T-helper 17 cell (primary cell): ENCODE results near the gene MRPL11. TPM values are rescaled to one million over a fixed set of nuclear protein-coding genes. Genes with fewer than 3 reads are reported as not detected.
A peak's percentile ranks its signal among the peaks of the same experiment; 100 is the strongest.

Experiments used
- ATAC-seq: fragments of 150-1000 bp; cut with Tn5 transposase; 2 replicates; pipeline ENCODE4 v1.10.0; 2021; ENCODE audit warnings: mild to moderate bottlenecking, moderate library complexity
- DNase-seq, 3 donors: peaks; one replicate each; pipeline versions ENCODE4 v3.0.0 to v3.0.0-alpha.2; 2020 to 2021
- H3K9me3 ChIP-seq: one replicate; pipeline ENCODE4 v1.7.0; 2013; ENCODE audit warnings: low read length, mild to moderate bottlenecking; ENCODE audit not compliant: control insufficient read depth, poor library complexity, severe bottlenecking
- H3K27ac Mint-ChIP-seq: one replicate; pipeline ENCODE4 v1.8.0; 2022; ENCODE audit warnings: mild to moderate bottlenecking, moderate library complexity, mixed read lengths
- H3K27me3 Mint-ChIP-seq: one replicate; pipeline ENCODE4 v1.8.0; 2022; ENCODE audit warnings: mixed read lengths
- H3K36me3 Mint-ChIP-seq: one replicate; pipeline ENCODE4 v1.8.0; 2022; ENCODE audit warnings: low read depth, mixed read lengths
- H3K4me1 Mint-ChIP-seq: one replicate; pipeline ENCODE4 v1.8.0; 2022; ENCODE audit warnings: mild to moderate bottlenecking, mixed read lengths
- H3K4me3 Mint-ChIP-seq: one replicate; pipeline ENCODE4 v1.8.0; 2022; ENCODE audit warnings: mild to moderate bottlenecking, moderate library complexity, mixed read lengths
- total RNA-seq, 4 donors: library from RNA in 2 of 4; stranded (reverse) in 2 of 4; gene quantifications; one replicate each; pipeline ENCODE4 v1.2.3 and lab custom pipeline; 2022 to 2026

Gene MRPL11
- total RNA-seq, 2 donors from 2014 or later: 30.1 to 31.1 TPM

GRCh38 chr11:66473608-66474515, 35.2 kb upstream of the MRPL11 start:
- Mint-ChIP-seq H3K36me3 (peaks cover 2% of the 10 kb centered on the region), H3K4me1 (peaks cover 6% of the 10 kb centered on the region), H3K27me3 (no peaks in the 10 kb centered on the region), H3K27ac (no peak overlapping the region), H3K4me3 (no peak overlapping the region)
- ATAC-seq (no peak), DNase-seq (no peak)
- no peaks in the 10 kb centered on the region for H3K9me3 ChIP-seq

DNA sequence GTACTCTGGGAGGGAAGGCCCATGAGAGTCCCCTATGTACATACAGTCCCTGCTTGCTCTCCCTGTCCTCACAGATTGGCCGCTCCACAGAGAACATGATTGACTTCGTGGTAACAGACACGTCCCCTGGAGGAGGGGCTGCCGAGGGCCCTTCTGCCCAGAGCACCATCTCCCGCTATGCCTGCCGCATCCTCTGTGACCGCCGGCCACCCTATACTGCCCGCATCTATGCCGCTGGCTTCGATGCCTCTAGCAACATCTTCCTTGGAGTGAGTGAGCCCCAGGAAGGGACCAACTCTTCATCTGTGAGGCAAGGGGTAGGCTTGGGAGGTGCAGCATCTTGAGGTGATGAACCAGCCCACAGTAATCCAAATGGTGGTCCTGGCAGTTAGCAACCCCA, 34.5 kb upstream of the MRPL11 start:
- Mint-ChIP-seq H3K27ac (no peak overlapping the region), H3K36me3 (peaks cover 2% of the 10 kb centered on the region), H3K4me3 (no peak overlapping the region), H3K4me1 (peaks cover 8% of the 10 kb centered on the region), H3K27me3 (no peaks in the 10 kb centered on the region)
- H3K9me3 ChIP-seq: no peaks in the 10 kb centered on the region
- no peak for ATAC-seq
- DNase-seq: no peak

DNA sequence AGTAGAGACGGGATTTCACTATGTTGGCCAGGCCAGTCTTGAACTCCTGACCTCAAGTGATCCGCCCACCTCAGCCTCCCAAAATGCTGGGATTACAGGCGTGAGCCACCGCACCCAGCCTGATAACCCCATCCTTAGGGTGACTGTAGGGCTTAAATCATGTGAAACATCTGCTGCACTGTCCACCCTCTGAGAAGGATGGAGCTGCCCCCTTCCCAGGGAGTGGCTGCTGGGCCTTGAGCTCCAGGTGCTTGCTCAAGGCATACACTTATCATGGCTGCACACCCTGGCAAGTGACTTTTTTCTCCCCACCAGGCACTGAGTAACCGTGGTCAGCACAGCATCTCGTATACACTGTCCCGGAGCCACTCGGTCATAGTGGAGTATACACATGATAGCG, 33.4 kb upstream of the MRPL11 start:
- Mint-ChIP-seq H3K4me1 (peaks cover 13% of the 10 kb centered on the region), H3K36me3 (peaks cover 2% of the 10 kb centered on the region), H3K27me3 (no peaks in the 10 kb centered on the region), H3K4me3 (no peak overlapping the region), H3K27ac (no peak overlapping the region)
- H3K9me3 ChIP-seq: no peaks in the 10 kb centered on the region
- DNase-seq (no peak), ATAC-seq (no peak)

DNA sequence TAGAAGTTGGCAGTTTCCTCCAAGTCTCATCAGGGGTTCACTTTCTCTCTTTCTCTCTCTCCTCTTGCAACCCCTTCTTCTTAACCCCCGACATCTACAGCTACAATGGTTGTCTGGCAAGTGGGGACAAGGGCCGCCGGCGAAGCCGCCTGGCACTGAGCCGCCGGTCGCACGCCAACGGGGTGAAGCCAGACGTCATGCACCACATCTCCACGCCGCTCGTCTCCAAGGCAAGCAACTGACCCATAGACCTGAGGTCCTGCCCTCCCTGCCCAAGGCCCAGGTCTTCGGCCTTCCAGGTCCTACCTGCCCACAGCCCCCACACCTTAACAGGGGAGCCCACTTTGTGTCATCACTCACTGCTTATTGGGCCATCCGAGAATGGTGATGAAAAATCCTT, 32.5 kb upstream of the MRPL11 start:
- H3K4me3 Mint-ChIP-seq: no peak overlapping the region
- no peak for DNase-seq
- no peak overlapping the region for H3K27ac Mint-ChIP-seq
- H3K4me1 Mint-ChIP-seq: peaks cover 13% of the 10 kb centered on the region
- no peaks in the 10 kb centered on the region for H3K27me3 Mint-ChIP-seq
- ATAC-seq: no peak
- no peaks in the 10 kb centered on the region for H3K9me3 ChIP-seq
- H3K36me3 Mint-ChIP-seq: peaks cover 2% of the 10 kb centered on the region

- no peaks in the 10 kb centered on the region for H3K9me3 ChIP-seq
- Mint-ChIP-seq H3K36me3 (peaks cover 2% of the 10 kb centered on the region), H3K4me3 (no peak overlapping the region), H3K27me3 (no peaks in the 10 kb centered on the region), H3K4me1 (peaks cover 13% of the 10 kb centered on the region), H3K27ac (no peak overlapping the region)
- no peak for ATAC-seq
- no peak for DNase-seq
Measured at GRCh38 chr11:66470015-66470414, 31.4 kb upstream of the MRPL11 start.

DNA sequence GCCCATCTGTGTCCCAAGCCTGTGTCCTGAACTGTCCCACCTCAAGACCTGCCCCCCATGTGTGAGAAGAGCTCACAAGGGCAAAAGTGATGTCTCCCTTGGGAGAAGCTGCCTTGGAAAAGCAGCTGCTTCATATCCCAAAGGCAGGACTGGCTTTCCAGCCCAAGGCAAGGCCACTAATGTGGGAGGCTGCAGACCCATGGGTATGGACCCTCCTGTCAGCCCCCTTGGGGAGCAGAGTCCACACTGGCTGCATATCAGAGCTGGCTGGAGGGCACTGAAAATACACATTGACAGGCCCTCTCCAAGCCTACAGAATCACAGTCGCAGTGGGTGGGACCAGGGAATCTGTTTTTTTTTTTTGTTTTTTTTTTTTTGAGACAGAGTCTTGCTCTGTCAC, 30.8 kb upstream of the MRPL11 start:
- Mint-ChIP-seq H3K4me1 (peaks cover 13% of the 10 kb centered on the region), H3K27me3 (no peaks in the 10 kb centered on the region), H3K4me3 (no peak overlapping the region), H3K27ac (no peak overlapping the region), H3K36me3 (peaks cover 2% of the 10 kb centered on the region)
- no peaks in the 10 kb centered on the region for H3K9me3 ChIP-seq
- no peak for ATAC-seq
- no peak for DNase-seq

DNA sequence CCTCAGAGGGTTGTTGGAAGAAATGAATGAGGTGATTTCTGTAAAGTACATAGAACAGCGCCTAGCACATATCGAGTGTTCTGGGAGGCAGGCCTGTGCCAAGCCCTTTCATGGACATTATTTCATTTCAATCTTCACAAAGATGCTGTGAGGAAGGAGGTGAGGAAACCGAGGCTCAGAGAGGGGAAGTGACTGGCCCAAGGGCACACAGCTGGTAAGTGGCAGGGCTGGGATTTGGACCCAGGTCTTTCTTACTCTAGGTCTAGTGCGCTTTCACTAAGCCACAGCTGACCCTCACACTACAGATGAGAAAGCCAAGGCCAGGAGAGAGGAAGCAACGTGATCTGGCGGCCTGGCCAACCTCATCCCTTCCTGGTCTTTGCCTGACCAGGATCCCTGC, 30.0 kb upstream of the MRPL11 start:
- no peaks in the 10 kb centered on the region for H3K27me3 Mint-ChIP-seq
- DNase-seq: no peak
- H3K27ac Mint-ChIP-seq: no peak overlapping the region
- peaks cover 13% of the 10 kb centered on the region for H3K4me1 Mint-ChIP-seq
- H3K9me3 ChIP-seq: no peaks in the 10 kb centered on the region
- peak overlapping the region; percentile 56 for H3K4me3 Mint-ChIP-seq
- H3K36me3 Mint-ChIP-seq: peaks cover 2% of the 10 kb centered on the region
- ATAC-seq: no peak

GRCh38 chr11:66467756-66468155, 29.1 kb upstream of the MRPL11 start:
- Mint-ChIP-seq H3K4me1 (peaks cover 13% of the 10 kb centered on the region), H3K27me3 (no peaks in the 10 kb centered on the region), H3K36me3 (peaks cover 2% of the 10 kb centered on the region), H3K4me3 (peak overlapping the region; percentile 95), H3K27ac (peak overlapping the region; percentile 73)
- no peak for DNase-seq
- ATAC-seq: no peak
- no peaks in the 10 kb centered on the region for H3K9me3 ChIP-seq

GRCh38 chr11:66467034-66467659, 28.5 kb upstream of the MRPL11 start:
- Mint-ChIP-seq H3K36me3 (peaks cover 2% of the 10 kb centered on the region), H3K27me3 (no peaks in the 10 kb centered on the region), H3K27ac (peak overlapping the region; percentile 73), H3K4me3 (peak overlapping the region; percentile 95), H3K4me1 (peaks cover 13% of the 10 kb centered on the region)
- ATAC-seq: peak; percentile 51
- peak in 1 of 3 donors; percentile 39 for DNase-seq
- H3K9me3 ChIP-seq: no peaks in the 10 kb centered on the region

- Mint-ChIP-seq H3K4me1 (peaks cover 13% of the 10 kb centered on the region), H3K4me3 (peak within 1 kb of the TSS; percentile 95), H3K27ac (peak within 1 kb of the TSS; percentile 87), H3K36me3 (peaks cover 2% of the 10 kb centered on the region), H3K27me3 (no peaks in the 10 kb centered on the region)
- H3K9me3 ChIP-seq: no peaks in the 10 kb centered on the region
- DNase-seq (peak; percentile 89 to 97 (median 93)), ATAC-seq (peak; percentile 93)
Measured at GRCh38 chr11:66466225-66467033, 27.8 kb upstream of the MRPL11 start, which contains the start of gene PELI3. TSS of gene PELI3 (plus strand) at chr11:66466905. CDS start at chr11:66468129, 1,224 bp downstream.

DNA sequence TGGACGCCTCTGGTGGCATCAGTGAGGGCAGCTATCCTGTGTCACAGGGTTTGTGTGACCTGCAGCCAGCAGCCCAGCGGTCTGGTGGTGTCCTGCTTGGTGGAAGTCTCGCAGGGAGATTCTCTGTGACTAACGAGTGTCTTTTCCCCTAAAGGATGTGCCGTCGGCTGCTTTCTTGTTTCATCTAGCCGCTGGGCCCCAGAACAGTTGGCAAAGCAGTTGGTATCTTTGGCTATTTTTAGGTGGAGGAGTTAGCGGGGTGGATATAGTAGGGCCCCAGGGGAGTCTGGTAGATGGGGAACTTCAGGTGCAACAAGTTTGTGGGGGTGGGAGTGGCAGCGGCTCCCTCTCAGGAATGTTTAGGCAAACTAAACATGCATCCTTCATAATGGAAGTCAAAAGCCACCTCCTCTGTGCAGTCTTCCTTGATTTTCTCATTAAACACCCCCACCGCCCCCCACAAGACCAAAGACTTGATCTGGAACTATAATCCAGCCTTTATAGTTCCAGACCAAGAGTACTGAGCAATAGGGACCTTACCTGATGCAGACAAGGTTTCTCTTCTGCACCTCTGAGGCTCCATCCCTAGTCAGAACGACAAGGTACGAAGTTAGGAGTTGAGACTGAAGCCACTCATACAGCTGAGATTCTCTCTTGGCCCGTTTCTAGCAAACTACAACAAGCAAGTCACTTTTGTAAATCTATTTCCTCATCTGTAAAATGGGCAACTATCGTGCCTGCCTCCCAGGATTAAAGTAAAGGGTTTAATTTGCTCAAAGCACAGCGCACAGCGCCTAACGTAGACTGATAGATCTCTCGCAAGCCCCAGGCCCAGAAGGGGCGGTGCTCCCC, 27.0 kb upstream of the MRPL11 start:
- Mint-ChIP-seq H3K4me1 (peaks cover 13% of the 10 kb centered on the region), H3K27ac (peak overlapping the region; percentile 87), H3K36me3 (peaks cover 2% of the 10 kb centered on the region), H3K27me3 (no peaks in the 10 kb centered on the region), H3K4me3 (peak overlapping the region; percentile 90)
- no peaks in the 10 kb centered on the region for H3K9me3 ChIP-seq
- no peak for ATAC-seq
- DNase-seq: no peak

DNA sequence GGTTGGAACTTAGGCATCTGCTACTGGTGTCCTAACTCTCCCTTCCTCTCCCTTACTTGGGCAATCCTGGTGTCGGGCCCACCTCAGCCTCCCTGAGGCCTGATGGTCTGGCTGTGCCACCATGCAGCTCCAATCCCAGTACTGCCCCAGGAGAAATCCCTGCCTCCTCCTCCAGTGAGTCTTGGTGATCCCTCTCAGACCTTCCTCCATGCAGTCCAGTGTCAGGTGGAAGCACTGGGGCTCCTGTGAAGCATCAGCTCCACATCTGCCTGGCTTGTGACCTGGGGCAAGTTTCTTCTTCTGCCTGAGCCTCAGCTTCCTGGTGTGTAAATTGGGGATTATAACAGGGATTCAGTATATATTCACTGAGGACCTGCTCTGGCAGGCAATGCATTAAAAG, 26.3 kb upstream of the MRPL11 start:
- H3K9me3 ChIP-seq: no peaks in the 10 kb centered on the region
- Mint-ChIP-seq H3K4me3 (no peak overlapping the region), H3K27ac (peak overlapping the region; percentile 87), H3K27me3 (no peaks in the 10 kb centered on the region), H3K36me3 (no peaks in the 10 kb centered on the region), H3K4me1 (peaks cover 13% of the 10 kb centered on the region)
- ATAC-seq (no peak), DNase-seq (no peak)
